Osteocyte (in vitro differentiated cells): ENCODE measurements around the gene PGRMC1. TPM values are rescaled to one million over a fixed set of nuclear protein-coding genes. Genes with fewer than 3 reads are reported as not detected.
"Not testable (repeated sequence)": the region's sequence is repeated elsewhere in the genome, so short reads cannot be mapped to it uniquely, and the experiment has no call there.

Source experiments
- DNase-seq: peaks from one replicate; pipeline ENCODE4 v3.0.0; 2021; ENCODE audit warnings: mixed read lengths; ENCODE audit not compliant: unreplicated experiment; ENCODE audit errors: extremely low spot score
- H3K27ac Mint-ChIP-seq: one replicate; pipeline ENCODE4 v1.8.0; 2021; ENCODE audit warnings: mild to moderate bottlenecking, mixed read lengths; ENCODE audit not compliant: unreplicated experiment
- H3K27me3 Mint-ChIP-seq: one replicate; pipeline ENCODE4 v1.8.0; 2021; ENCODE audit warnings: mixed read lengths; ENCODE audit not compliant: unreplicated experiment
- H3K36me3 Mint-ChIP-seq: one replicate; pipeline ENCODE4 v1.8.0; 2021; ENCODE audit warnings: mixed read lengths; ENCODE audit not compliant: unreplicated experiment
- H3K4me1 Mint-ChIP-seq: one replicate; pipeline ENCODE4 v1.8.0; 2021; ENCODE audit warnings: mixed read lengths; ENCODE audit not compliant: unreplicated experiment
- H3K4me3 Mint-ChIP-seq: one replicate; pipeline ENCODE4 v1.8.0; 2021; ENCODE audit warnings: mild to moderate bottlenecking, moderate library complexity, mixed read lengths; ENCODE audit not compliant: unreplicated experiment
- H3K9me3 Mint-ChIP-seq: one replicate; pipeline ENCODE4 v1.8.0; 2021; ENCODE audit warnings: mixed read lengths; ENCODE audit not compliant: unreplicated experiment
- total RNA-seq: library from RNA; stranded (reverse); gene quantifications from 2 replicates; pipeline ENCODE4 v1.2.1, GENCODE V29; 2021
- TF ChIP-seq, protein P1 (sequence below): fragments of 200-600 bp; sonication (generic); IDR thresholded peaks from 2 replicates; pipeline ENCODE4 v1.5.0; 2021; ENCODE audit warnings: antibody characterized with exemption, mild to moderate bottlenecking, moderate library complexity

PGRMC1 gene
- total RNA-seq, 1 donor from 2014 or later, result 61.9 TPM

- TF ChIP-seq, protein P1, sequence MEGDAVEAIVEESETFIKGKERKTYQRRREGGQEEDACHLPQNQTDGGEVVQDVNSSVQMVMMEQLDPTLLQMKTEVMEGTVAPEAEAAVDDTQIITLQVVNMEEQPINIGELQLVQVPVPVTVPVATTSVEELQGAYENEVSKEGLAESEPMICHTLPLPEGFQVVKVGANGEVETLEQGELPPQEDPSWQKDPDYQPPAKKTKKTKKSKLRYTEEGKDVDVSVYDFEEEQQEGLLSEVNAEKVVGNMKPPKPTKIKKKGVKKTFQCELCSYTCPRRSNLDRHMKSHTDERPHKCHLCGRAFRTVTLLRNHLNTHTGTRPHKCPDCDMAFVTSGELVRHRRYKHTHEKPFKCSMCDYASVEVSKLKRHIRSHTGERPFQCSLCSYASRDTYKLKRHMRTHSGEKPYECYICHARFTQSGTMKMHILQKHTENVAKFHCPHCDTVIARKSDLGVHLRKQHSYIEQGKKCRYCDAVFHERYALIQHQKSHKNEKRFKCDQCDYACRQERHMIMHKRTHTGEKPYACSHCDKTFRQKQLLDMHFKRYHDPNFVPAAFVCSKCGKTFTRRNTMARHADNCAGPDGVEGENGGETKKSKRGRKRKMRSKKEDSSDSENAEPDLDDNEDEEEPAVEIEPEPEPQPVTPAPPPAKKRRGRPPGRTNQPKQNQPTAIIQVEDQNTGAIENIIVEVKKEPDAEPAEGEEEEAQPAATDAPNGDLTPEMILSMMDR, result no peak
- Mint-ChIP-seq H3K9me3 (peaks cover 11% of the 10 kb centered on the region), H3K36me3 (no peaks in the 10 kb centered on the region), H3K27ac (no peak overlapping the region), H3K27me3 (peaks cover 3% of the 10 kb centered on the region), H3K4me3 (no peak overlapping the region), H3K4me1 (no peaks in the 10 kb centered on the region)
- no peak for DNase-seq
Observed at GRCh38 chrX:119190091-119190681, 45.9 kb upstream of the PGRMC1 start.

DNA sequence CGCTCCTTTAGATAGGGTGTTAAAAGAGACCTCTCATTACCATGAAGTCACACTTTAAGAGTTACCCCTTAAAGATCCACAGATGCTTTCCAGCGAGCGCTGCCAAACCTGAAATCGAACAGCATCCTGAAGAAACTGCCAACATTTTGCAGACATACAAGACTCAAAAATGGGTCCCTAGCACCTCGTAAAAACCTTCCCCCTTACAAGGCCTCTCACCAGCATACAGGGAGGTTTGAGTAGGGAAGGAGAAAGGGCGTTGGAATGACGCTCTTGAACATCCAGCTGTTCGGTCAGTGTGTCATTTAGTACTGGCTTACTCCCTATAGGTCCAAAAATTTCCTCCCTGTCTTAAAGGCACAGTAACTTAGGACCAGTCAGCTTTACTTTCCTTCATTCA is 45.3 kb upstream of the PGRMC1 start:
- TF ChIP-seq, protein P1, result no peak
- Mint-ChIP-seq H3K27ac (no peak overlapping the region), H3K9me3 (peaks cover 11% of the 10 kb centered on the region), H3K27me3 (peaks cover 3% of the 10 kb centered on the region), H3K4me3 (no peak overlapping the region), H3K4me1 (no peaks in the 10 kb centered on the region), H3K36me3 (no peaks in the 10 kb centered on the region)
- no peak for DNase-seq

DNA sequence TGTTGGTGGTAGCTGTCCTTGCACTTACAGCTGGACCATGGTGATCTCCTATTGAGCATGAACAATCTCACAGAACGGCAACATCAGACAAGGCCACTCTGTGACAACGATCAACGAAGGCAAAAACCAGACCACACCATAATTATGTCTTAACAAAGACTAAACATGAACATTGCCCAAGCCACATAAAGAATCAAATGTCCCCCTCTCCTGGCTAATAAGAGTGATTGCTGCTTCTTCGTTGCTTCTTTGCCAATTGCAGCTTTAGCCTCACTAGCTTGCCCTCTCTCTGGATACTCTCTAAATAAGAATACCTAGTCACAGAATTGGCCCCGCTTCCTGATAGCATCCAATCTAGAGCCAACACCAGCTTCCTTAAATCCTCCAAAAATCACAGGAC is 41.5 kb upstream of the PGRMC1 start:
- no peaks in the 10 kb centered on the region for H3K9me3 Mint-ChIP-seq
- TF ChIP-seq, protein P1, result no peak
- H3K27ac Mint-ChIP-seq, result no peak overlapping the region
- DNase-seq, result no peak
- H3K36me3 Mint-ChIP-seq, result no peaks in the 10 kb centered on the region
- peaks cover 3% of the 10 kb centered on the region for H3K27me3 Mint-ChIP-seq
- H3K4me1 Mint-ChIP-seq, result no peaks in the 10 kb centered on the region
- no peak overlapping the region for H3K4me3 Mint-ChIP-seq

GRCh38 chrX:119201570-119201969 is 34.5 kb upstream of the PGRMC1 start:
- Mint-ChIP-seq H3K27ac (no peak overlapping the region), H3K27me3 (peaks cover 3% of the 10 kb centered on the region), H3K36me3 (no peaks in the 10 kb centered on the region), H3K9me3 (no peaks in the 10 kb centered on the region), H3K4me1 (no peaks in the 10 kb centered on the region), H3K4me3 (no peak overlapping the region)
- DNase-seq, result no peak
- TF ChIP-seq, protein P1, result no peak

GRCh38 chrX:119206203-119206602 is 29.9 kb upstream of the PGRMC1 start:
- H3K4me1 Mint-ChIP-seq, result no peaks in the 10 kb centered on the region
- peaks cover 3% of the 10 kb centered on the region for H3K27me3 Mint-ChIP-seq
- H3K9me3 Mint-ChIP-seq, result no peaks in the 10 kb centered on the region
- no peak overlapping the region for H3K27ac Mint-ChIP-seq
- H3K36me3 Mint-ChIP-seq, result no peaks in the 10 kb centered on the region
- no peak overlapping the region for H3K4me3 Mint-ChIP-seq
- no peak for DNase-seq
- TF ChIP-seq, protein P1, result no peak

GRCh38 chrX:119207483-119207882 is 28.6 kb upstream of the PGRMC1 start:
- H3K36me3 Mint-ChIP-seq, H3K27me3 Mint-ChIP-seq, H3K9me3 Mint-ChIP-seq, H3K4me1 Mint-ChIP-seq, H3K4me3 Mint-ChIP-seq, DNase-seq, H3K27ac Mint-ChIP-seq: not testable (repeated sequence)
